ENCODE results near the gene ITPR2.

ITPR2 gene

DNA sequence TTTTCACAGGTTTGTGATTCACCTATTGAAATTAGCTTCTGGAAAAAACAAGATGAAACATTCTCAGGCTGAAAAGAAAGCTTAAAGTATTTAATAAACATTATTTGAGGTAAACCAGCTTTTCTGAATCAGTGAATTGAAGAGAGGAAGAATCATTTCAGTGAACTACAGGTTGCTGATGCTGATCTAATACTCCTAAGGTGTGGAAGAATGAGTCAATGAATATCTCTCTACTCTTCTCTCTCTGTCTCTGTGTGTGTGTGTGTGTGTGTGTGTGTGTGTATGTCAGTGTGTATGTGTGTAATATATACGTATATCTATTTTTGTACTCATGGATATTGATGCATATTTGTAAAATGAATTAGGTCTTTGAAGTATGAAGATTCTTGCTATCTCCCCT is 325.4 kb downstream of the ITPR2 start:
- ATAC-seq, result no peak

GRCh38 chr12:26499979-26500640 is 332.9 kb downstream of the ITPR2 start:
- ATAC-seq, result no peak

- ATAC-seq, result no peak
These were observed 336.8 kb downstream of the ITPR2 start for GRCh38 chr12:26496170-26496569.

- no peak for ATAC-seq
These were observed 339.3 kb downstream of the ITPR2 start for GRCh38 chr12:26493656-26494055.

- ATAC-seq, result no peak
These were observed 340.6 kb downstream of the ITPR2 start for GRCh38 chr12:26492406-26492805.

- ATAC-seq, result no peak
These were observed 343.1 kb downstream of the ITPR2 start for GRCh38 chr12:26489908-26490307.

GRCh38 chr12:26488351-26488750 is 344.6 kb downstream of the ITPR2 start:
- ATAC-seq, result no peak

GRCh38 chr12:26473291-26473690 is 359.7 kb downstream of the ITPR2 start:
- peak; percentile 25 to 78 for ATAC-seq

DNA sequence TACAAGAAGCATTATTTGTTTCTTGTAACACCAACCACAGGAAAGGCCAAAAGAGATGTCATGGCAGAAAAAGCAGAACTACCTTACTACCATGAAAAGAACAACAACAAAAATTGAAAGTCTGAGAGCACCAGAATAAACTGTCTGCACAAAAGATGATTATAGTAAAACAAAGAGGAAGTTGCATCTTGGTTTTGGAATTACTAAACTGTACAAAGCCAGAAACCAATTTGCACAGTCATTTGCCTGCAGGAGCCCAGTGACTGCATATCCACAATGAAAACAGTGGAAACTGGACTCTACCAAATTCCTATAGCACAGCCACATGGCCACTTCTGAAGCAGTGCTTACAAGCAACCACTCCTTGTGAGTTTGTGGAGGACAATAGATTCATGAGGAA is 361.4 kb downstream of the ITPR2 start:
- peak in 1 of 2 donors; percentile 53 for ATAC-seq

GRCh38 chr12:26469421-26470180 is 363.4 kb downstream of the ITPR2 start:
- ATAC-seq, result no peak

DNA sequence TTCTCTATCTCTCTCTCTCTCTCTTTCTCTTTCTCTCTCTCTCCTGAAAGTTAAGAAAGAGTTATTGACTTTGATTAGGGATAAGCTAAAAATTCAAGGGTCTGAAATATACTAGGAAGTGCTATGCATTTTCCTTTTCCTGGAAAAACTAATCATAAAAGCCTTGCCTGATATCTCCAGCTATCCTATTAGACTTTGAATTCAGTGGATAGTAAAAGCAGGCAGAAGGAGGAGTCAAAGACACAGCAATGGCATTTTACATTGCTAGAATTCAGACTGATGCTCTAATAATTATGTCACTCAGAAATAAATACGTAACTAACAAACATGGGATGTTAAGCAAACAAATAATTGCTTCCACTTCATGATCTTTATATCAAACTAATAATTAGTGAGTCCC is 365.6 kb downstream of the ITPR2 start:
- ATAC-seq, result no peak

DNA sequence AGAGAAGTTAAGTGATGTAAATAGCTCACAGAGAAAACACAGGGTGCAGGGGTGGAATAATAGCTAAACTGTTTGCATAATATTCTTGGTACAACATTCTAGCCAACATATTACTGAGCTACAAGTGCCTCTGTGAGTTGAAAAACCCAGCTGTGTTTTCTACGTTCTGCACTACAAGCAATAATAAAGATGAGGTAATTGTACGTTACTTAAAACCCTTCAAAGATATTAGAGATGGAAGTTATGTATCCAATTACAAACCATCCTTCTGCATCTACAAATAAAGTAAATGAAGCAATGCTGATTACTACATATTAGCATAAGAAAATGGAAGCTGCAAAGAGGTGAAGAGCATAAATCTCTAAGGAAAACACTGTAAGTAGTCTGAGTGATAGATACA is 366.3 kb downstream of the ITPR2 start:
- ATAC-seq, result no peak

- no peak for ATAC-seq
These were observed 367.4 kb downstream of the ITPR2 start for GRCh38 chr12:26465419-26466097.

GRCh38 chr12:26461776-26462175 is 371.2 kb downstream of the ITPR2 start:
- peak in 1 of 2 donors; percentile 41 for ATAC-seq

- ATAC-seq, result no peak
These were observed 372.6 kb downstream of the ITPR2 start for GRCh38 chr12:26460361-26460760.

DNA sequence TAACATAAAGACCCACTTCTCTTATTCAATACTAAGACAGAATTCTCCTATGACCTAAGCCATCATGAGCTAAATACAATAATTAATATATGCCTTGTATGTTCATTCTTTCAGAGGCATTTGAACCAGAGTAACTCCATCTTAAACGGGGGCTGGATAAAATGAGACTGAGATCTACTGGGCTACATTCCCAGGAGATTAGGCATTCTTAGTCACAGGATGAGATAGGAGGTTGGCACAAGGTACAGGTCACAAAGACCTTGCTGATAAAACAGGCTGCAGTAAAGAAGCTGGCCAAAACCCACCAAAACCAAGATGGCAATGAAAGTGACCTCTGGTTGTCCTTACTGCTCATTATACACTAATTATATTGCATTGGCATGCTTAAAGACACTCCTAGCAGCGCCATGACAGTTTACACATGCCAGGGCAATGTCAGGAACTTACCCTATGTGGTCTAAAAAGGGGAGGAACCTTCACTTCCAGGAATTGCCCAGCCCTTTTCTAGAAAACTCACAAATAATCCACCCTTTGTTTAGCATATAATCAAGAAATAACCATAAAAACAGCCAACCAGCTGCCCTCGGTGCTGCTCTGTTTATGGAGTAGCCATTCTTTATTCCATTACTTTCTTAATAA is 376.9 kb downstream of the ITPR2 start:
- ATAC-seq, result no peak

- ATAC-seq, result peak in 1 of 2 donors; percentile 65
These were observed 379.7 kb downstream of the ITPR2 start for GRCh38 chr12:26453246-26453645.

- ATAC-seq, result no peak
These were observed 380.5 kb downstream of the ITPR2 start for GRCh38 chr12:26452511-26452910.

DNA sequence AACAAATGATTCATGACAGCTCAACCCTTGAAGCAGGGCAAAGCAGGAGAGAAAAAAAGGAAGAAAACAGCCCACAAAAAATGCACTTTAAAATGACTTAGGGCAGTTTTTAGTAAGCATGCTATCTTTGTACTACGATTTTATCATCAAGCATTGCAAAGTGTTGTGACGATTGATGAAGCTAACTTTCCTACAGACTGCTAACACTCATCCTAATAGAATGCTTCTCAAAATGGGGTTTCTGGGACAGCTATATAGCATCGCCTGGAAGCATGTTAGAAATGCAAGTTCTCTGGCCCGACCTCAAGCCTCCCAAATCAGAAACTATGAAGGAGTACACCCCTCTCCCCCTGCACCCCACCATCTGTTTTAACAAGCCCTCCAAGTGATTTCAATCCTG is 381.2 kb downstream of the ITPR2 start:
- ATAC-seq, result no peak

DNA sequence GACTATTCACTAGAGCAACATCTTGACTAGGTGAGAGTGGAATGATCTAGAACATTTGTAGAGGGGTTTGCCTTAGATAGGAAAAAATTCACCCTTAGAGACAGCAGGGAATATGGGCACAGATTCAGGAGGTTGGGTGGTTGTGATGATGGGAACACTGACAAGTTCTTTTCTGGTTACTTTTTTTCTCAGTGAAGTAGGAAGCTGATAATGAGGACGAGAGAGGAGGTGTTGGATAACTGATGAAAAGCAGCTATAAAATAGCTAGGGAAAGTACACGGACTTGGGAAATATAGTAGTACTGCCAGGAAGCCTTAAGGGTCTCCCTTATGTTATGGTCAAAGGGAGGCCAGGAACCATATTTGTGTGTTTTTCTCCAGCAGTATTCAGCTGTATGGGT is 387.1 kb downstream of the ITPR2 start:
- ATAC-seq, result no peak

DNA sequence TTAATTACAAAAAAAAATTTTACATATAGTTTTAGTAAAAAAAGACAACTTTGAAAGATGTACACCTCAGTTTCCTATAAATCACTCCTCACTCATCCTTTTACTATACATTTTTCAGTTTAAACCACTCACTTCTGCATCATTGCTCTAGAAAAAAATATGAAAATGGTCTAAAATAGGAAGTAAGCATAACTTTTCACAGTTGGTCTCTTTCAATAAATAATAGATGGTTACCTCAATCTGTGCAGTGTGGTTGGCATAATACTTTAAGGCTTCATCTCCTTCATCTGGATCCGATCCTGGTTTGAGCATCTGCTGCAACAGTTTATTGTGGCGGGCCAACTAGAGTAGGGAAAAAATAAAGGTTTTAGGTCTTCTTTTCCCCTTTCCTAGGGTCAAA is 389.7 kb downstream of the ITPR2 start:
- no peak for ATAC-seq

DNA sequence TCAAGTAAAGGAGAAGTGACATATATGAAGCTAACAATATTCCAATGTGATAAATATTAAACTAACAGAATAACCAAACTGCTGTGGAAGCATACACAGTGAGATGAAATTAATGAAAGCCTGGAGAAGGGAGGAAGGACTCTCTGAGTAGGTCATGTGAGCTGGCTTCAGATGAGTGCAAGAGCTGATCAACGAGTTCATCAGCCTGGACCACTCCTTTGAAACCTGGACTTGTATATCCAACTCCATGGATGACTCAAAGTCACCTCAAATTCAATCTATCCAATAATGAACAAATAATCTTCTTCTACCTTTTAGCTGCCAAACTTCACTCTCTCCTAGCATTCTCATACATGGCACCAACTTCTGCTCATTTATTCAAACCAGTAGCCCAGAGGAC is 391.6 kb downstream of the ITPR2 start:
- ATAC-seq, result no peak

DNA sequence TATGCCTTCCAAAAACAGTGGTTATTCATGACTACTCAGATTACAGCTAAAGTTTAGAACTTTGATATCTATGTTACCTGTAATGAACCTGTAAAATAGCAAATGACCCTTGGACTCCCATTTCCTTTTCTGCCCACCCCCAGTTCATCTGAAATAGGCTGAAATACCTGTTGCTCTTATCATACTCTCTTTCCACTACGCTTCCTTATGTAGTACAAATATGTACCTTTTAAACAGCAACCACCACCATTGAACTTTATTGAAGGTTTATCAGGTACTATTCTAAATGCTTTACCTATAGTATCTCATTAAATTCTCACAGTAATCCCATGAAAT is 398.0 kb downstream of the ITPR2 start:
- no peak for ATAC-seq

All from activated CD4-positive, CD25-positive, alpha-beta regulatory T cell treated with anti-CD3 and anti-CD28 coated beads, Interleukin-2, amount 50 U/mL, for 24 hours (primary cell).